Measurements from ENCODE around the gene BTG3.

The BTG3 gene

GRCh38 chr21:17612023-17612564 is 607 bp downstream of the BTG3 start:
- DNase-seq (ENCODE audit: low read depth), result peak; percentile 60
- H3K4me3 ChIP-seq (ENCODE audit: low read depth, low read length), result peak overlapping the region; percentile 88
- no peak for TF ChIP-seq CTCF (conservative IDR thresholded peaks at IDR 0.05; ENCODE audit: low read depth, low read length)

- TF ChIP-seq CTCF (conservative IDR thresholded peaks at IDR 0.05; ENCODE audit: low read depth, low read length), result no peak
- DNase-seq (ENCODE audit: low read depth), result peak; percentile 93
- peak overlapping the region; percentile 88 for H3K4me3 ChIP-seq (ENCODE audit: low read depth, low read length)
Measured at GRCh38 chr21:17611414-17612022, 1.2 kb downstream of the BTG3 start.

- no peak for TF ChIP-seq CTCF (conservative IDR thresholded peaks at IDR 0.05; ENCODE audit: low read depth, low read length)
- peak overlapping the region; percentile 88 for H3K4me3 ChIP-seq (ENCODE audit: low read depth, low read length)
- peak; percentile 38 for DNase-seq (ENCODE audit: low read depth)
Measured at GRCh38 chr21:17610911-17611310, 1.8 kb downstream of the BTG3 start.

GRCh38 chr21:17609681-17610080 is 3.0 kb downstream of the BTG3 start:
- no peak overlapping the region for H3K4me3 ChIP-seq (ENCODE audit: low read depth, low read length)
- DNase-seq (ENCODE audit: low read depth), result no peak
- no peak for TF ChIP-seq CTCF (conservative IDR thresholded peaks at IDR 0.05; ENCODE audit: low read depth, low read length)

- DNase-seq (ENCODE audit: low read depth), result peak; percentile 10
- no peak for TF ChIP-seq CTCF (conservative IDR thresholded peaks at IDR 0.05; ENCODE audit: low read depth, low read length)
- no peak overlapping the region for H3K4me3 ChIP-seq (ENCODE audit: low read depth, low read length)
Measured at GRCh38 chr21:17607684-17608083, 5.0 kb downstream of the BTG3 start.

GRCh38 chr21:17602874-17603273 is 9.8 kb downstream of the BTG3 start:
- no peak for TF ChIP-seq CTCF (conservative IDR thresholded peaks at IDR 0.05; ENCODE audit: low read depth, low read length)
- peak; percentile 80 for DNase-seq (ENCODE audit: low read depth)
- H3K4me3 ChIP-seq (ENCODE audit: low read depth, low read length), result no peak overlapping the region

GRCh38 chr21:17598437-17598836 is 14.3 kb downstream of the BTG3 start:
- TF ChIP-seq CTCF (conservative IDR thresholded peaks at IDR 0.05; ENCODE audit: low read depth, low read length), result no peak
- no peak overlapping the region for H3K4me3 ChIP-seq (ENCODE audit: low read depth, low read length)
- DNase-seq (ENCODE audit: low read depth), result no peak

Data from choroid plexus epithelial cell (primary cell).